Right lung (tissue), 5 donors: Measurements from ENCODE around the gene GSTK1. TPM values are rescaled to one million over a fixed set of nuclear protein-coding genes. Genes with fewer than 3 reads are reported as not detected.

Experiments
- DNase-seq, 2 donors: peaks; one replicate each; pipeline ENCODE4 v3.0.0-alpha.2; 2013
- polyA plus RNA-seq, 5 donors: library from polyadenylated mRNA; unstranded; fragments of 120-200 nt; gene quantifications; one replicate each; pipeline versions ENCODE4 v1.2.1 to v1.2.3, GENCODE V29; 2013; ENCODE audit warnings: inconsistent platforms in 1 of 5, low replicate concordance in 1 of 5; ENCODE audit not compliant: insufficient read length in 5 of 5, insufficient read depth in 1 of 5

GSTK1 gene
- polyA plus RNA-seq, 5 donors: 105 to 130 (median 124) TPM

DNA sequence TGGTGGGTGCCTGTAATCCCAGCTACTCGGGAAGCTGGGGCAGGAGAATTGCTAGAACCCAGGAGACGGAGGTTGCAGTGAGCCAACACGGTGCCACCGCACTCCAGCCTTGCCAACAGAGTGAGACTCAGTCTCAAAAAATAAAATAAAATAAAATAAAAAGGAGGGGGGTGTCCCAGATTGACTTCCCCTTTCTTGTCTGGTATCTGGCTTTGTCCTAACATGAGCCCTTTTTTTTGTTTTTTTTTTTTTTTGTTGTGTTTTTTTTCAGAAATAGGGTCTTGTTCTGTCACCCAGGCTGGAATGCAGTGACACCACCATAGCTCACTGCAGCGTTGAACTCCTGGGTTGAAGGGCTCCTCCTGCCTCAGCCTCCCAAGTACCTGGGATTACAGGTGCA, 29.6 kb downstream of the GSTK1 start:
- DNase-seq: no peak

GRCh38 chr7:143295870-143296269, 32.6 kb downstream of the GSTK1 start:
- DNase-seq: no peak

DNA sequence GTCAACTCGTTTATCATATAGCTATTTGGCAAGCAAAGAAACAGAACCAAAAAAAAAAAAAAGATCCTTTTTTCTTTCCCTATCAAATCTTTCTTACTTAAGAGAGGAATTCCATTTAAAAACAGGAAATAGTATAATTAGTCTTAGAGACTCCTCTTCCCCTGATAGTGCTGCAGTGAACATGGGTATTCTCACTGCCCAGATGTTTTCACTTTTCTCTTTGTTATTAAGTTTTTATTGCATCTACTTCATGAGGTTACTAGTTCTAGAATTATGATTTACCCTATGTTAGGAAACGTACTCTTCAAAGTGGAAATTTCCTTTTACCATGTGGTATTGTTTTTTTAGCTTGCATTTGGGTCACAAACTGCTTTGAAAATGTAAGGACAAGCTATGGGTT, 33.4 kb downstream of the GSTK1 start:
- no peak for DNase-seq

GRCh38 chr7:143299346-143299745, 36.1 kb downstream of the GSTK1 start:
- no peak for DNase-seq

DNA sequence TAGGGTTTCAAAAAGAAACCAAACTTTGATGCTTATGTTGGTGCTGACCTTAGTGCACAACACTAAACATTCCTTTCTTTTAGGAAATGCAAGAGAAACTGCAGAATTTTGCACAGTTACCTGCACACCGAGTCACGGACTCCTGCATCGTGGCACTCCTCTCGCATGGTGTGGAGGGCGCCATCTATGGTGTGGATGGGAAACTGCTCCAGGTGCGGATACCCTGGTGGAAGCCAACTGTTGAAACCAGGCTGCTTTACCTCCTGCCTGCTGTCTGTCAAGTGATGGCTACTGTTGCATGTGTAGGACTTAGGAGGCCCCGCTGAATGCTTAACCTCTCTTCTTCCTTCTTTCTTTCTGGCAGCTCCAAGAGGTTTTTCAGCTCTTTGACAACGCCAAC, 36.6 kb downstream of the GSTK1 start:
- DNase-seq: no peak

DNA sequence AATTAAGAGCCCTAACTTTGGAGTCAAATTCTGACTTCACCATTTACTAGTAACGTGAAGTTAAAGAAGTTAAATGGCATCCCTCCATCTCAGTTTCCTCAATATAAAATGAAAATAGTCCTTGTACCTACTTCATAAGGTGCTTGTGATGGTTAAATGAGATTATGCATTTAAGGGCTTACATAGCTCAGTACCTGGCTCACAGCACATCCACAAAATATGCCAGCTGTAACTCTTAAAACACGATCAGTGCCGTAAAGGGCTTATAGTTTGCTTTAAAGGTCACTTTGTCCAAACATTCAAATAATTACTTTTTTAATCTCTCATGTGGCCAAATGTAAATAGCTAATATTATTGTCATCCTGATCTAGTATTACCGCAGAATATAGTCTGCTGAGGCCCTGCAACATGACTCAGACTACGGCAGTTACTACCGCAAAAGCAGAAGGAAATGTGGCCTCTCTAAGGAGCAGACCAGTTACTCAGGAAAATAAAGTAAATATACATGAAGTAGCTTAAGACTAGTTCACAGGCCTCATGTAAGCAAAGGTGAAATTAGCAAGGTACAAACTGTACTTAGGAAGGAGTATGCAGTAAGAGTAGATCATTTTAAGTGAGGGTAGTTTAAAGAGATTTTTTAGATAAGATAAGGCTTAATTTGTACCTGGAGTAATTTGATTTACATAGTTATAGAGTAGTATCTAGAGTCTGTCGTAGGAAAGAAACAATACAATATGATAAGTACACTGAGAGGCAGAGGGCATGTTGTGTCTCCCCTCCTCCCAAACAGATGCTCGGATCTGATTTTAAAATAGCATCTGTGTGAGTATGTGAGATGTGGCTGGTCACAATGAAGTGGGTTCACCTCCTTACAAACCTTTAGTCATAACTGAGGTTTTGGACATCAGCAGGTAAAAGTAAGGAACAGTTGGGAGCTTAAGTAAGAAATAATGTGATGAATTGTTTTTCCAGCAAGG, 38.0 kb downstream of the GSTK1 start:
- no peak for DNase-seq

GRCh38 chr7:143303733-143304132, 40.5 kb downstream of the GSTK1 start:
- no peak for DNase-seq

GRCh38 chr7:143304938-143305337, 41.7 kb downstream of the GSTK1 start:
- no peak for DNase-seq

DNA sequence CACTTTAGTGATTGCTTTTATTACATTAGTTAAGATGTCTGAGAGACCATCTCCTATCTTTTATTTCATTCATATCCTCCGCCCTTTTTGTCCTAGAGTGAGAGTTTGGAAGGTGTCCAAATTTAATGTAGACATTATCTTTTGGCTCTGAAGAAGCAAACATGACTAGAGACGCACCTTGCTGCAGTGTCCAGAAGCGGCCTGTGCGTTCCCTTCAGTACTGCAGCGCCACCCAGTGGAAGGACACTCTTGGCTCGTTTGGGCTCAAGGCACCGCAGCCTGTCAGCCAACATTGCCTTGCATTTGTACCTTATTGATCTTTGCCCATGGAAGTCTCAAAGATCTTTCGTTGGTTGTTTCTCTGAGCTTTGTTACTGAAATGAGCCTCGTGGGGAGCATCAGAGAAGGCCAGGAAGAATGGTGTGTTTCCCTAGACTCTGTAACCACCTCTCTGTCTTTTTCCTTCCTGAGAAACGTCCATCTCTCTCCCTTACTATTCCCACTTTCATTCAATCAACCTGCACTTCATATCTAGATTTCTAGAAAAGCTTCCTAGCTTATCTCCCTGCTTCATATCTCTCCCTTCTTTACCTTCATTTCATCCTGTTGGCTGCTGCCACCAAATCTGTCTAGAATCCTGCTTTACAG, 42.3 kb downstream of the GSTK1 start:
- no peak for DNase-seq

GRCh38 chr7:143308632-143309031, 45.4 kb downstream of the GSTK1 start:
- DNase-seq: no peak

DNA sequence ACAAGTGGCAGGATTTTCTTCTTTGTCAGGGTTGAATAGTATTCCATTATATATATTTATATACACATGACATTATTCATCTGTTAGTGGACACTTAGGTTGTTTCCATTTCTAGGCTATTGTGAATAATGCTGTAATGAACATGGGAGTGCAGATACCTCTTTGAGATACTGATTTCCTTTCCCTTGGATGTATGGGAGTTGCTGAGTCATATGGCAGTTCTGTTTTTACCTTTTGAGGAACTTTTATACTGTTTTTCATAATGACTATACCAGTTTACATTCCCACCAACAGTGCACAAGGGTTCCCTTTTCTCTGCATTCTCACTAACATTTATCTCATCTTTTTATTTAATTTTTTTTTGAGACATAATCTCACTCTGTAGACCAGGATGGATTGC, 50.9 kb downstream of the GSTK1 start:
- no peak for DNase-seq

DNA sequence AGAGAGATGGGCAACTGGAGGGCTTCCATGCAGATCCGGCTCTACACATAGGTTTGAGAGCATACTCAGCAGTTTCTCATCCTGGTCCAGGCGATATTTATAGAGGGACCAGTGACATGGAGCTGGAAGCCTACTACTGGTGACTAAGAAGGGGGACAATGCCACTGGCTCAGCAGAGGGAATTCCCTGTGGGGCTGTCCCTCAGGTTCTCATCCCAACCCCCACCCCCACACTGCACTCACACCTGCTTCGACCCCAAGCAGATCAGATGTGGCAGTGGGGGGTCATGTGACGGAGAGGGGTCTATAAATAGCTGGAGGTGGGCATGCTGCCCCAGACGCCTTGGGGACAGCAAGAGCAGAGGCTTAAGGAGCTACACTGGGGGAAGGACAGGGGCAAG, 52.5 kb downstream of the GSTK1 start, which contains the start of gene CLCN1:
Gene CLCN1 (plus strand): TSS at position 336 of the 400 bp plus-strand sequence. CDS start 102 bp downstream, outside the sequence.
- DNase-seq: no peak

DNA sequence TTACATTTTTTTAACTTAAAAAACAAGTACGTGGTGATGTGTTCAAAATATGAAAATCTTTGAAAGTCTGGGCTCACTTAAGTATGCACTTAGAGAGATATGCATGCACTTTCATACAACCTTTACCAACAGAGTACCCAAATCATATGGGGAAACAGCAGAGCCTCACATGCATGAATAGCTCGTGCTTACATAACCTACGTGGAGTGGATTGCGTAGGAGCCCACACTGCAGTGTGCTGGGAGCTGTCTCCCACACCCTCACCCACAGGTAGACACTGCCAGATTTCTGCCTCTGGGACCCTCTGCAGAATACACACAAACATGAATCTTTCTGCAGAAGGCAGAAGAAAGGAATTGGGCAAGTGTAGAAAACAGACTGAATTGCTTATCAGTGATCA, 53.3 kb downstream of the GSTK1 start:
- DNase-seq: no peak

DNA sequence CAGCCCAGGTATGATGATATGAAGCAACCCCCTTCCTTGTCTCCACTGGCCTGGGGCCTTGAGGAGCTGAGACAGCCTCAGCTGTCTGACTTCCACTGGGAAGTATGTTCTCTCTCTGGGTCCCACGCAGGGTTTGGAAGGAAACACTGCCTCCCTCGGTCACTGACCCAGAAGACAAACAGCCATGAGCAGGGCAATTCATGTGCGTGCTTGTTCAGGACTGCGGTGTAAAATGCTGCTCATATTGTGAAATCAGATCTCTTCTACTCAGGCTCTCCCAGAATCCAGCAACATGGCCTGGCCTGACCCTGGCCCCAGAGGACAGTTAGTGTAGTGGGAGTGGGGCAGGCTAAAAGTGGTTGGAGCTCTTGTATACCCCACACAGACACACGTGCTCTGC, 55.4 kb downstream of the GSTK1 start:
- DNase-seq: no peak

Other genes starting within 250 kb of the GSTK1 start
- not detected for gene OR9A2, start 236.3 kb upstream of the GSTK1 start, polyA plus RNA-seq
- gene OR6V1, start 211.1 kb upstream of the GSTK1 start, polyA plus RNA-seq: not detected
- not detected for gene PIP, start 131.4 kb upstream of the GSTK1 start, polyA plus RNA-seq
- gene TAS2R39, start 80.0 kb upstream of the GSTK1 start, polyA plus RNA-seq: not detected
- not detected for gene TAS2R40, start 41.4 kb upstream of the GSTK1 start, polyA plus RNA-seq
- gene TMEM139, start 21.5 kb downstream of the GSTK1 start, polyA plus RNA-seq: 1 to 10 TPM; 4.9 to 8.4 (median 6.9) TPM
- 10 to 100 TPM; 52.2 to 64.8 (median 62.7) TPM for gene CASP2, start 24.9 kb downstream of the GSTK1 start, polyA plus RNA-seq
- gene CLCN1, start 52.7 kb downstream of the GSTK1 start, polyA plus RNA-seq: under 1 TPM in 1 of 5 donors, not detected in 4; 0.09 TPM
- gene FAM131B, start 99.3 kb downstream of the GSTK1 start, polyA plus RNA-seq: 1 to 10 TPM; 1.7 to 2.6 (median 2.2) TPM
- 100 to 1,000 TPM; 105 to 328 (median 157) TPM for gene ZYX, start 117.9 kb downstream of the GSTK1 start, polyA plus RNA-seq
- gene EPHA1, start 145.4 kb downstream of the GSTK1 start, polyA plus RNA-seq: 10 to 100 TPM; 10.5 to 15.8 (median 13.2) TPM
- not detected for gene TAS2R60, start 180.0 kb downstream of the GSTK1 start, polyA plus RNA-seq
- gene TAS2R41, start 214.4 kb downstream of the GSTK1 start, polyA plus RNA-seq: not detected